NCI-H82 treated with DMSO at 0.1 percent for 48 hours (cell line): ENCODE measurements around the gene TRAP1.

ENCODE experiments used
- DNase-seq: peaks from one replicate; lab custom pipeline; 2025; ENCODE audit not compliant: unreplicated experiment; lab: John Stamatoyannopoulos, UW

The TRAP1 gene

DNA sequence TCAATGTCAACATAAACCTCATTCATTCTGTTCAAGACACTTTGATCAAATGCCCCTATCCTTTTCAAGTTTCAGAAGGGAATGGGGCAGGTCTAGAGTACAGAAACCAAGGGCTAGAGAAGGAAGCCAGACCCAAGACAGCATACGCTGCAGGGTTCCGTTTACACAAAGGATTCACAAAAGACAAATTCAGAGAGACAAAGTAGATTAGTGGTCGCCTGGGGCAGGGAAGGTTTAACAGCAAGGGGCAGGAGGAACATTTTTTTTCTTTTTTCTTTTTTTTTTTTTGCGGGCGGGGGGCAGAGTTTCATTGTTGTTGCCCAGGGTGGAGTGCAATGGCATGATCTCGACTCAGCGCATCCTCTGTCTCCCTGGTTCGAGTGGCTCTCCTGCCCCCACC, 19.9 kb upstream of the TRAP1 start:
- DNase-seq: no peak

DNA sequence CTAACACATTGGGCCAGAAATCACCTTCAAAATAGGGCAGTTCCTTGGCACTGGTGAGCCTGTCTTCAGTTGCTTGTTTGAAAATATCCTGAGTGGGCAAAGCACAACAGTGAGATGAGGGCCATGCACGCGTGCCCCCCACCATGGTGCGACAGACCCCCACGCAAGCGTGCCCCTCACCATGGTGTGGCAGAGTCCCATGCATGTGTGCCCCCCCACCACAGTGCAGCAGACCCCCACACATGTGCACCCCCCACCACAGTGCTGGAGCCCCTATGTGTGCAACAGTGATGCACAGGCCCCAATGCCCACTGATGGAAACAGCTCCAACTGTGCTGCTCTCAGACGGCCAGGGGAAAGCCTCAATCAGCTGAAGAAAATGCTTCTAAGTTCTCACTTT, 18.8 kb upstream of the TRAP1 start:
- no peak for DNase-seq

DNA sequence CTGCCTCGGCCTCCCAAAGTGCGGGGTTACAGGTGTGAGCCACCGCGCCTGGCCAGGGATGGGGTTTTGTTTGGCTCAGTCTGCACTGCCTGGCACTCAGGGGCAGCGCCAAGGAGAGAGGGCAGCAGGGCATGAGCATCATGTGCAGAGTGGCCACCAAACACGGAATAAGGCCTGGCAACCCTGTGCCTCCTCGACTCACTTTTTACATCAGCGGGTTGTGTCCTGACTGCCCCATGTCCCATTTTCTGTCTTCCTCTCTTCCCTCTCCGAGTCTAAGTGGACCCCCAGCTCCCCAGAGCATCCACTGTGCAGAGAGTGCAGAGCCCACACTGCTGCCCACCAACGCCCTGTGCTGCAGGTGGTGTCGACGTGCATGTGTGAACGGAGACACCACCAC, 18.2 kb upstream of the TRAP1 start:
- no peak for DNase-seq

DNA sequence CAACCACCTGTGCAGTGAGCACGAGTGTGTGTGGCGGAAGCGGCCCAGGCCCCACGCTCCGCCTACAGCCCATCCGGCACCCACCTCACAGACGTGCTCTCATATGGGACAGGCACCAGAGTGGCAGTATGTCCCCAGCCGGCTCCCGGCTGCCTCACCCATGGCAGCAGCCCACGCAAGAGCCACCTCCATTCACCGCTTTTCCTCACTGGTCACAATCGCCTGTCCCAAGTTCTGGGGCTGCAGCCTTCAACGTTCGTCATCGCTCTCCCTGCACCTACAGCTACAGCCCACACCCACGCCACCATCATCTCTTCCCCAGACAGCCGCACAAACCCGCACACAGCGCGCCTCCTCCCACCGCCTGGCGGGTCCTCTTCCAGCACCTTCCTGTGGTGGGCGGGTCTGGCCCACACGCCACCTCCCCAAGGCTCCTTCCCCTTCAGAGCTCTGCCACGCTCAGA, 17.5 kb upstream of the TRAP1 start:
- no peak for DNase-seq

DNA sequence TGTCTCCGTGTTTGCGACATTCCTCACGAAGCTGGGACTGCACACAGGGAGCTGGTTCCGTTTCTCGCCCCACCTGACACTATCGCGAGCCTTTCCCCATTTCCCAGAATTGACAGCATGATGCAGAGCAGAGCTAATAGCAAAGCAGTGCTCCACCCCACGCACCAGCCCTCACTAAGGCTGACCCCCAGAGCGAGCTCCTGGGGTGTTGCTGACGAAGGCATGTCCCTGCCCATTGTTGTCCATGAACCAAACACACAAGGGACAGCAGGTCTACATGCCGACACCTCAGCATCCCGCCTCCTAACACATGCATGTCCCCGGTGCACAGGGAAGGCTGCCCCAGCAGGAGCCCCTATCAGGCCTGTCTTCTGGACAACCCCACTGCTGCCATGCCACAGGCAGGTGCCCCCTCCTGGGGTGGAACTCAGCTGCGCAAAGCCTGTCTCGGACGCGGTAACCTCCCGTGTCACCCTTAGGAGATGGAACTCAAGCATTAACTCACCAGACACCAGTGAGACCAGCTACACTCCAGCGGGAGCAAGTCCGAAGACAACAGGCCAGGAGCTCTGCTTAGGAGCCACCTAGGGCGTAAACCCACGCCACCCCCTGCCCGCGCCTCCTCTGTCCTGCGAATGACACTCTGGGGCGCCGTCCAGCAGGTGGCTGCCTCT, 16.9 kb upstream of the TRAP1 start:
- no peak for DNase-seq

DNA sequence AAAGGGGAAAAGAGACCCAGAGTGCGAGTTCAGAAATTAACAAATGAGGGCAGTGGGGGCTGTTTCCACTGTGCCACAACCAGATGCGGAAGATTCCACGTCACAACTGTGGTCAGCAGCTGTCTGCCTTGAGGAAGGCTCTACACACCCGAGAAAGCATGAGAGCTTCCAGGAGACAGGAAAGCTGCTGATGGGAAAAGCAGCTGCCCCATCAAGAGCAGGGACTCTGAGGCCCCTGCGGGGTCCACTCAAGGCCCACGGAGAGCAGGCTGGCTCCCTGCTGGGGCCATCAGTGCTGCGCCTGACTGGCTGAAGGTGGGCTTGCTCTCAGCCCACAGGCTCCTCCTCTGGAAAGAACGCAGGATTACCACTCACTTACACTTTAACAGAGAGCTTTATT, 14.8 kb upstream of the TRAP1 start:
- no peak for DNase-seq

DNA sequence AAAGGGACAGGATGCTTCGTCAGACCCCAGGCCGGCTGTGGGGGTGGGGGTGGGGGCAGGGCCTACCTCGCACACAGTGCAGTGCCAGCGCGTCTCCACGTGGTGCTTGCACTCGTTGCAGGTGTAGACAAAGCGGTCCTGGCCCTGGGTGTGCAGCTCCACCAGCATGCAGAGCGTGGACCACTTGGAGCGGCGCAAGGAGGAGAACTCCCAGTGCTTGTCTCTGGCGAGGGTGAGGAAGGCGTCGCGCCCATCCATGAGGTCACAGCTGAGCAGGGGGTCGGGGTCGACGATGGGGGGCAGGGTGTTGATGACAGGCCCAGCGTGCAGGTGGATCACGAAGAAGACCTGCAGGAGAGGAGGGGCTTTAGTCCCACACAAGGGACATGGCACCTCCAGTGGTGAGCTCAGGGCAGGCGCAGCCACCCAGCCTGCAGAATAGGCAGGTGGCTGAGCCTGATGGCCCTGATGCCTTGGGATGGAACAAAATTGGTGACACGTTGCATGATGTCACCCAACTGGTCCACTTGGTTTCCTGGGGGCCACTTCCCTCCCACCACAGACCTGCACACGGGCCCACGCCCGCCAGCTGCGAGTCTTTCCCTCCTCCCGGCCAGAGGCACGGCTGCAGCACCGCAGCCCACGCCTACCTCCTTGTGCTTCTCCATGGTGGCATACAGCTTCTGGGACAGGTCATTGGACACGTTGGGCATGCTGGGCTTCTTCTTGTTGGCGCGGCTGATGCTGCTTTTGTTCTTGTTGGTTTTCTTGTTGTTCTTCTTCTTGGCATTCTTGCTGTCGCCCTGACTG, 14.0 kb upstream of the TRAP1 start:
- DNase-seq: no peak

DNA sequence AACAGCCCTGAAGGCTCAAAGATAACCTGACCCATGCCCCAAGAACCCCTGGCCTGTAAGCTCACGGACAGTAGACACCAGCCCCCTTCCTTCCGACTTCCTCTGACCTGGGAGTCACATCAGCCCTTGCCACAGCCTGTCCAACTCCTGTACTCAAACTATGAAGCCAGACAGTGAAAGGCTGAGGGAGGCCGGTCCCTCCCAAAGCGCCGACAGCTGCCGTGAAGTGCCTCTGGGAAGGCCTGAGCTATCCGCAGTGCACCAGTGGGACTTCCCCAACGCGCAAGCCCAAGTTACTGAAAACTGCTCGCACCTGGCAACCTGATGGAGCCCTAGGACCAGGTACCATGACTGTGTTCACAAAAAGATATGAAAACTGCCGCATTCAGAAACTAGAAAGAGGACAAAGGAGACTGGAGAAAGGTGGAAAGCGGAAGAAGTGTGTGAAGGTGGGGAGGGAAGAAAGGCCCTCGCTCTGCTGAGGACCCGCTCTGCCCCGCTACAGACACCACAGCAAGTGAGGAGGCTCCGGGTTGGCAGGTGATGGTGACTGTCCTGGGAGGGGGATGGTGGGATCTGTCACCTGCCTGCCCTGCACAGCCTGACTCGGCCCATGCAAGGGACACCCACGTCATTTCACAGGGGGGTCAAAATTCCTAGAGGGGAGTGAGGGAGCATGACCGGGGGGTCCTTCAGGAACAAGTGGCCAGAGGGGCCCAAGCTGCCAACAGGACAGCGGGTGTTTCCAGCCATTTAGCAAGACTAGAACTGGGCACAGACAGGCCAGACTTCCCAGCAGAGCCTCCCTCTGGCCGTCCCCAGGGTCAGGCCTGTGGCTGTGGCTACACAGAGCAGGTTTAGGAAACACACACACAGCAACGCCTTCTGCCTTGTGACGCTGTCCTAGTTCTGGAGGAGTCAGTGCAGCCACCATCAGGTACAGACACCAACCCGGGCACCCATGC, 13.1 kb upstream of the TRAP1 start:
- DNase-seq: no peak

DNA sequence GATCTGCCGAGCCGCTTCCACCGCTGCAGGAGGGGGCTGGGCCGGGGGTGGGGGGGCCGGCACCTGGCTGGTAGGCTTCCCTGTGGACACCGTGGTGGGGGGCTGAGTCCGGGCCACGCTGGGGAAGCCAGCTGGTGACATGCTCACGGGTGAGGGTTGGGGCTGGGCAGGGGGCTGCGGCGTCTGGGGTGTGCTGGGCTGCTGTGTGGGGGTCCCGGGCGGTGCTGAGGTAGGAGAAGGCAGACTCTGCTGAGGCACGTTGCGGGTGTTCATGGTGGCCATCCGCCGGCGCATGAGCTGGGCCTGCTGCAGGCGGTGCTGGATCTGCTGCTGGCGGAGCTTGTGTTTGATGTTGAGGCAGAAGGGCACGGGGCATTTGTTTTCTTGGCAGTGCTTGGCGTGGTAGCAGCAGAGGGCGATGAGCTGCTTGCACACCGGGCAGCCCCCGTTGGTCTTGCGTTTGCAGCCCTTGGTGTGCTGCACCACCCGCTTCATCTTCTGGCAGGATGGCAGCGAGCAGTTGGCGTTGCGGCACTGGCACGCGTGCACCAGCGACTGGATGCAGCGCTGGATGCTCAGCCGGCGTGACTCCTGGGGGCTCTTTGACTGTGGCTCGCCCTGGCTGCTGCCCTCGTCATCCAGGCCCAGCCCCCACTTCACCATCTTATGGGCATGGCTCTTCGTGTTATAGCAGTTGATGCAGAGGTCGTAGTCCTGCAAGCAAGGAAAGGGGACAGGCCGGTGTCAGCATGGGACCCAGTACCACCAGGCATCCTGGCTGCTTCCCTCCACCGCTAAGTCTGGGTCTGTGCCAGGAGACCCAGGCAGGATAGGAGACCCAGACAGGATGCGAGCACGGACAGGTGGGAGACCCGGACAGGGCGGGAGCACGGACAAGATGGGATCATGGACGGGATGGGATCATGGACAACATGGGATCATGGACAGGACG, 12.1 kb upstream of the TRAP1 start:
- no peak for DNase-seq

DNA sequence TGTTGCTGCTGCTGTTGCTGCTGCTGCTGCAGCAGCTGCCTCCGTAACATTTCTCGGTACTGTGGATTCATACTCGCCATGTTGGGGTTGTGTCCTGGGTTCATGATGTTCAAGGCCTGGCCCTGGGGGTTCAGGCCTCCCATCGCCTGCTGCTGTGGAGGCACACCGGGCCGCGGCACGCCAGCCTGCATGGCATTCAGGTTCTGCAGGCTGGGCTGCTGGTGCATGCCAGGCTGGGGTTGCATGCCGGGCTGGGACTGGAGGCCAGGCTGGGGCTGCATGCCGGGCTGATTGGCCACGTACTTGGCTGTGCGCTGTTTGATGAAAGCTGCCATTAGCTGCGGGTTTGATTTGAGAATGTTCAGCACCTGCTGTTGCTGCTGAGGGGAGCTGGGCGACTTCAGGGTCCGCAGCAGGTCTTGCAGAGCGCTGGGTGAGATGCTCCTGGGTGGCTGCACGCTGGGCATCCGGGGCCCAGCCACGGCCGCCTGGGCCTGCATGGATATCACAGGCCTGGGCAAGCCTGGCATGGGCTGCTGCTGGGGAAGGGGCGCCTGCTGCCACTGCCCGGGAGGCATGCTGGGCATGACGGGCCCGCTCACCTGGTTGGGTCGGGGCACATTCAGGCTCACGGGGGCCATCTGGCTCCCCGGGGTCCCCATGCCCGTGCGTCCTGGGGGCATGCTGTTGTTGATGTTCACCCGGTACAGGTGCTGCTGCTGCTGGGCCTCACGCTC, 11.3 kb upstream of the TRAP1 start:
- DNase-seq: no peak

DNA sequence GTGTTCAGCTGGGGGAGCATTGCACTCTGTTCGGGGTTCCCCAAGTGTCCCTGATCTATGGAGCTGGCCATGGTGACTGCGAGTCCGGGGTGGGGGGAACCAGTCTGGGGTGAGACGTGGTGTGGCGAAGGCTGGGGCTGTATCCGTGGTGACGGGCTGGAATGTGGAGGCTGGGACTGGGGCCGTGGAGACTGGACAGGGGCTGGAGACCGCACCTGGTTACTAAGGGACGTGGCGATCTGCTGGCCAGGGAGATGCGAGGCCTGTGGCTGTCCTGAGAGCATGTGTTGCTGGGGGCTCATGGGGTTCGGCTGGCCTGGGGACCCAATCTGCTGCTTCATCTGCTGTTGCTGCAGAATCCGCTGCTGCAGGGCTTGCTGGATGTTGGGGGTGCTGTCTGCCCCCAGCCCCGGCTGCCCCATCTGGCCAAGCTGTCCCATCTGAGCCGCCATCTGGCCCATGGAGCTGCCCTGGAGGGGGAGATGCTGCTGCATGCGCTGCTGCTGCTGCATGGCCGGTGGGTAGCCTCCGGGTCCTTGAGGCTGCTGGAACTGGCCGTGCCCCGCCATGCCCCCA, 10.6 kb upstream of the TRAP1 start:
- no peak for DNase-seq

DNA sequence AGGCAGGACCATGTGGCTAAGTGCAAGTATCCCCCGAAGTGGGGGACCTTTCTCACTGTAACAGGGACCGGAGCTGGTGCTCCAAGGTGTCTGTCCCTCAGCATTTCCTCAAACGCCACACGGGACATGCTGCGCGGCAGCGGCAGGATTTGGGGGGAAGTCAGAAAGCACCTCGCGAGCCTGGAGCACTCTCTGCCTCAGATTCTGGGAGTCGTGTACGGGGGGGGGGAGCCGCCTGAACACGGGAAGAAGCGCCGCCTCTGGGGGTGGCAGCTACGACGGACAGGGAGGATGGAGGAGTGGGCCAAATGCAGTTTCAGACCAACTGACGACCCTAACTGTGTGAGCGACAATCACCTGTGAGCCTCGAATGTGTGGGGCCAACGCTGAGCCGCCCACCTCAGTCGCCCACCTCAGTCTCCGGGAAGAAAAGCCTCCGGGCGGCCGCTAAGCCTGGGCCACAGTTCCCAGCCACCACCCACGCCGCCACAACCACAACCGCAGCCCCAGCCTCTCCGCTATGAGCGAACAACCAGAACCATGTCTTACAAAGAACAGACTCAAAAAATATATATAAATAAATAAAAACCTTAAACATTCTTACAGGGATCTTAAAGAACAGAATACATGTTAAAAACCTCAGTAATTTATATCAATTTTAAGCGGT, 8.8 kb upstream of the TRAP1 start:
- DNase-seq: no peak

DNA sequence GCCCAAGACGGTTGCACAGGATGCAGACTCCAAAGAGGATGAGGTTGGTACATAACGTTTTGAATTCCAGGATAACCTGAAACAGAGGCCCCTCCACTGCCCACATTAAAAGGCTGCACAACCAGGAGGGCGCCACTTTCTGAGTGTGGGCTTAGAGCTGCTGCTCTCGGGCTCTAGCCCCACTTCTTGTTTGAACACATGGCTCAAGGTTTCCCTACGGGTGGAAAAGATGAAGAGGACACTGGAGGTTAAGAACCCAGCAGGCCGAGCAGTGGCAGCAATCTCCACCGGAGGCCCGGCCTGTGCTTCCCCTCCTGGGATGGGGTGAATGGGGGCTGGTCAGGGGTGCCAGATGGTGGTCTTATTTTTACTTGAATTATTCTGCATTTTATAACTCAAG, 8.0 kb upstream of the TRAP1 start:
- no peak for DNase-seq

DNA sequence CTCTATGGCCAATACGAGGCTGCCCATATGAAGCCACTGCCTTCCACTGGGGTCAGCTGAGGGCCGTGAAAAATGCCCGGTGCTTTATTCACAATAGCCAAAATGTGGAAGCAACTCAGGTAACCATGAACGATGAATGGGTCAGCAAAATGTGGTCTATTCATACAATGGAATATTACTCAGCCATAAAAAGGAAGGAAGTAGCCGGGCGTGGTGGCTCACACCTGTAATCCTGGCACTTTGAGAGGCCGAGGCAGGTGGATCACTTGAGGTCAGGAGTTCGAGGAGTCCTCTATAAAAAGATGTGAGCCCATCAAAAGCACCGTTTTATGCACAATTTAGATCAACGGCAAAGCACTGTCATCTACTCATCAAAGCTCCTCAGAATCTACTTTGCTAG, 5.2 kb upstream of the TRAP1 start:
- DNase-seq: no peak

DNA sequence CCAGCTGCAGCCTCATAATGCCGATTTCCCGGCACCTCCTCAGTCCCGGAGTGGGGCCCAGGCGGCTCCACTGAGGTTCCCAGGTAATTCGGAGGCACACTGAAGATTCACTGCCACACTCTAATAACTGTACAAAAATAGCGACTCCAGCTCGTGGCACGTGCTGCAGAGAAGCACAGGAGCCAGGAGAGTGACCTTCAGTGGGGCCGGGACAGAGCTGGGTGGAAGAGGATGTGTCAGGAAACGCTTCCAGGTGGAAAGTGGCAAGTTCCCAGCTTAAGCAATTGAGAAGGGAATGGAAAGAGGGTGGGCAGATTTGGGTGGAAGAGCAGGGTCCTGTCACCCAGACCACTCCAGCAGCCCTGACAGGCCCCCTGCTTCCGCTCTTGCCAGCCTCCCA, 3.1 kb upstream of the TRAP1 start:
- no peak for DNase-seq

DNA sequence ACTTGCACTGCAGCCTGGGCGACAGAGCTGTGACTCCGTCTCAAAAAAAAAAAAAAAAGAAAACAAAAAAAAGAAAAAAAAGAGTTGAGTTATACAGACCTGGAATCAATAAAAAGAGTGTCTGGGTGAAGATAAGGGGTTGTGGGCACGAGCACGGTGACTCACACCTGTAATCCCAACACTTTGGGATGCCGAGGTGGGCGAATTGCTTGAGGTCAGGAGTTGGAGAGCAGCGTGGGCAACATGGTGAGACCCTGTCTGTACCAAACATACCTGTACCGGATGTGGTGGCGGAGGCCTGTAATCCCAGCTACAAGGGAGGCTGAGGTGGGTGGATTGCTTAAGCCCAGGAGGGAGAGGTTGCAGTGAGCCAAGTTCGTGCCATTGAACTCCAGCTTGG, 1.3 kb upstream of the TRAP1 start:
- DNase-seq: no peak

DNA sequence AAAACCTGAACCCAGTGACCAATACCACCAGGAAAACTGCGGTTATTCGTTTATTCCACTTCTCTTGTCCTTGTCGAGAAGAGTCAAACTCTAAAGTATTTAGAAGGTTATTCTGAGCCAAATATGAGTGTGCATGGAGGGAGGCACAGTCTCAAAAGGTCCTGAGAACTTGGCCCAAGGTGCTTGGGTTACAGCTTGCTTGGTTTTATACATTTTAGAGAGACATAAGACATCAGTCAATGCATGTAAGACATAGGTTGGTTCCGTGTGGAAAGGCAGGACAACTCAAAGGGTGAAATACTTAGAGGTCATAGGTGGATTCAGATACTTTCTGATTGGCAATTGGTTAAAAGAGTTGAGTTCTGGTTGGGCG, 681 bp upstream of the TRAP1 start:
- DNase-seq: no peak

DNA sequence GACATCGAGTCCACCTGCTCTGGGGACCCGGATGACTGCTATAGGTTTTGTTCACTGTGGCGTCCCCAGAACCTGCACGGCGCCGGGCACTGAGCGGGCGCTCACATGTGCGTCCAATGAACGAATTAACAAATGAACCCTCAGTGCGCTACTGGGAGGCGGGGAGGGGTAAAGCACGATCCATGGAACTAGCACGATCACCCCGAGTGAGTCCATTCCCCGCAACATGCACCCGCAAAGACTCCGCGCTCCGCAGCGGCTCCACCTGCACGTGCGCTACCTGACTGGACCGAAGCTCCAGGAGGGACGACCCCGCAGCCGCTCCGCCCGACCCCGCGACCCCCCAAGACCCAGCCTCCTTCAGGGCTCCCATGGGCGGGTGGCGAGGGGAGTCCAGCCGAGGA, 491 bp downstream of the TRAP1 start:
- no peak for DNase-seq

DNA sequence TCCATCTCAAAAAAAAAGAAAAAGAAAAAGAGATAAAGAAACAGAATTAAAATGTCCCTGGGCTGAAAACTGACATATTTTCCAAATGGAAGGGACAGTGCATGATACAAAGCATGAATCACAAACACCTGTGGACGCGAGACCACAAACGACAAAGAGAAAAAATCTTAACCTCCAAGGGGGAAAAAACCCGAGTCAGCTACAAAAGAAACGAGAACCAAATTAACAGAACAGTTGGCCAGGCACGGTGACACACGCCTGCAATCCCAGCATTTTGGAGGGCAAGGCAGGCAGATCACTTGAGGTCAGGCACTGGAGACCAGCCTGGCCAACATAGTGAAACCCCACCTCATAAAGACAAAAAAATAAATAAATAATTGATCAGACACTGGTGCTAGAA, 1.9 kb downstream of the TRAP1 start:
- DNase-seq: no peak
